H9 (cell line): ENCODE measurements around the gene TMEM187. TPM values are rescaled to one million over a fixed set of nuclear protein-coding genes. Genes with fewer than 3 reads are reported as not detected.

ENCODE experiments used
- DNase-seq: peaks from one replicate; pipeline ENCODE4 v3.0.0-alpha.2; 2017
- H2AFZ ChIP-seq: one replicate; pipeline ENCODE4 v1.6.1; 2013; ENCODE audit warnings: mild to moderate bottlenecking, low read length, control low read depth, moderate library complexity
- H2AK5ac ChIP-seq: 2 replicates; pipeline ENCODE4 v1.6.1; 2013; ENCODE audit warnings: low read length, control low read depth, mixed read lengths; ENCODE audit not compliant: insufficient read length
- H2BK120ac ChIP-seq: one replicate; pipeline ENCODE4 v1.6.1; 2013; ENCODE audit warnings: low read depth, mild to moderate bottlenecking, low read length, control low read depth, inconsistent platforms; ENCODE audit not compliant: poor library complexity, severe bottlenecking
- H2BK12ac ChIP-seq: 2 replicates; pipeline ENCODE4 v1.6.1; 2013; ENCODE audit warnings: low read length, control low read depth, mixed read lengths, low read depth; ENCODE audit not compliant: insufficient read length
- H2BK15ac ChIP-seq: 2 replicates; pipeline ENCODE4 v1.6.1; 2013; ENCODE audit warnings: low read depth, low read length, control low read depth
- H2BK20ac ChIP-seq: one replicate; pipeline ENCODE4 v1.6.1; 2013; ENCODE audit warnings: low read depth, mild to moderate bottlenecking, low read length, control low read depth, inconsistent platforms; ENCODE audit not compliant: poor library complexity, severe bottlenecking
- H2BK5ac ChIP-seq: 2 replicates; pipeline ENCODE4 v1.6.1; 2013; ENCODE audit warnings: low read length, control low read depth, mixed read lengths; ENCODE audit not compliant: insufficient read length
- H3K14ac ChIP-seq: 2 replicates; pipeline ENCODE4 v1.6.1; 2013; ENCODE audit warnings: low read length, control low read depth; ENCODE audit not compliant: insufficient read depth
- H3K18ac ChIP-seq: 2 replicates; pipeline ENCODE4 v1.6.1; 2013; ENCODE audit warnings: low read depth, mild to moderate bottlenecking, mixed read lengths, low read length, control low read depth; ENCODE audit not compliant: insufficient read length
- H3K23ac ChIP-seq: 2 replicates; pipeline ENCODE4 v1.6.1; 2013; ENCODE audit warnings: low read length, control low read depth, mixed read lengths, low read depth; ENCODE audit not compliant: insufficient read length
- H3K23me2 ChIP-seq: 2 replicates; pipeline ENCODE4 v1.6.1; 2013; ENCODE audit warnings: low read depth, mild to moderate bottlenecking, mixed read lengths, low read length, control low read depth; ENCODE audit not compliant: insufficient read length, poor library complexity, severe bottlenecking
- H3K27ac ChIP-seq: 2 replicates; pipeline ENCODE4 v1.5.1; 2013; ENCODE audit warnings: low read length, control low read depth, mixed read lengths, low read depth; ENCODE audit not compliant: insufficient read length
- H3K27me3 ChIP-seq: 2 replicates; pipeline ENCODE4 v1.6.1; 2013; ENCODE audit warnings: low read length, control low read depth, inconsistent platforms; ENCODE audit not compliant: insufficient read depth
- H3K4ac ChIP-seq: 2 replicates; pipeline ENCODE4 v1.6.1; 2013; ENCODE audit warnings: low read depth, mild to moderate bottlenecking, control low read depth, inconsistent platforms, low read length, moderate library complexity
- H3K4me1 ChIP-seq: 2 replicates; pipeline ENCODE4 v1.6.1; 2013; ENCODE audit warnings: low read length, control low read depth, inconsistent platforms; ENCODE audit not compliant: insufficient read depth
- H3K4me2 ChIP-seq: 2 replicates; pipeline ENCODE4 v1.6.1; 2013; ENCODE audit warnings: low read length, control low read depth, mixed read lengths; ENCODE audit not compliant: insufficient read length, insufficient read depth
- H3K56ac ChIP-seq: 2 replicates; pipeline ENCODE4 v1.6.1; 2013; ENCODE audit warnings: low read depth, mild to moderate bottlenecking, mixed read lengths, low read length, control low read depth; ENCODE audit not compliant: insufficient read length
- H3K79me1 ChIP-seq: 2 replicates; pipeline ENCODE4 v1.6.1; 2013; ENCODE audit warnings: low read depth, mild to moderate bottlenecking, moderate library complexity, low read length, control low read depth, inconsistent platforms; ENCODE audit not compliant: insufficient read depth, poor library complexity, severe bottlenecking
- H3K79me2 ChIP-seq: 2 replicates; pipeline ENCODE4 v1.6.1; 2013; ENCODE audit warnings: low read length, control low read depth, inconsistent platforms; ENCODE audit not compliant: insufficient read depth
- H3K9ac ChIP-seq: 2 replicates; pipeline ENCODE4 v1.6.1; 2013; ENCODE audit warnings: low read length, control low read depth, mixed read lengths; ENCODE audit not compliant: insufficient read length; ENCODE audit errors: extremely low read depth
- H3K9me3 ChIP-seq: one replicate; pipeline ENCODE4 v1.6.1; 2013; ENCODE audit warnings: low read depth, low read length, inconsistent platforms; ENCODE audit not compliant: control insufficient read depth
- H3T11ph ChIP-seq: one replicate; pipeline ENCODE4 v1.6.1; 2013; ENCODE audit warnings: mild to moderate bottlenecking, low read length, control low read depth, inconsistent platforms
- H4K20me1 ChIP-seq: one replicate; pipeline ENCODE4 v1.6.1; 2013; ENCODE audit not compliant: control insufficient read depth, insufficient read length, insufficient read depth
- H4K5ac ChIP-seq: 2 replicates; pipeline ENCODE4 v1.6.1; 2013; ENCODE audit warnings: low read depth, mild to moderate bottlenecking, mixed read lengths, low read length, control low read depth; ENCODE audit not compliant: insufficient read length
- H4K8ac ChIP-seq: replicated peaks from 2 replicates; pipeline ENCODE4 v1.6.1; 2013; ENCODE audit warnings: low read length, control low read depth, mixed read lengths, low read depth; ENCODE audit not compliant: insufficient read length
- H4K91ac ChIP-seq: 2 replicates; pipeline ENCODE4 v1.6.1; 2013; ENCODE audit warnings: low read depth, mild to moderate bottlenecking, moderate library complexity, mixed read lengths, low read length, control low read depth; ENCODE audit not compliant: insufficient read length
- H3K27ac Mint-ChIP-seq, 3 experiments: 2 replicates in 2 of 3; 3 replicates in 1 of 3; pipeline ENCODE4 v1.8.0; 2020 to 2021; ENCODE audit warnings: mixed read lengths in 3 of 3, mild to moderate bottlenecking in 1 of 3, moderate library complexity in 1 of 3
- H3K27me3 Mint-ChIP-seq: 2 replicates; pipeline ENCODE4 v1.8.0; 2021; ENCODE audit warnings: low read depth, mild to moderate bottlenecking, moderate library complexity, mixed read lengths
- H3K36me3 Mint-ChIP-seq, 3 experiments: 2 replicates in 2 of 3; 3 replicates in 1 of 3; pipeline ENCODE4 v1.8.0; 2020 to 2021; ENCODE audit warnings: low read depth in 3 of 3, mixed read lengths in 3 of 3; ENCODE audit not compliant: insufficient read depth in 1 of 3
- H3K4me1 Mint-ChIP-seq, 2 experiments: 2 replicates each; pipeline ENCODE4 v1.8.0; 2020; ENCODE audit warnings: mixed read lengths in 2 of 2
- H3K4me3 Mint-ChIP-seq, 2 experiments: 2 replicates in 1 of 2; 3 replicates in 1 of 2; pipeline ENCODE4 v1.8.0; 2020 to 2021; ENCODE audit warnings: mild to moderate bottlenecking in 2 of 2, mixed read lengths in 2 of 2, moderate library complexity in 1 of 2
- H3K9me3 Mint-ChIP-seq, 2 experiments: 2 replicates in 1 of 2; 3 replicates in 1 of 2; pipeline ENCODE4 v1.8.0; 2020; ENCODE audit warnings: mild to moderate bottlenecking in 2 of 2, mixed read lengths in 2 of 2, moderate library complexity in 1 of 2
- WGBS: extraction: QIAGEN DNeasy Blood & Tissue Kit; methylation state at CpG from one replicate; pipeline ENCODE4 v1.1.7; 2013; ENCODE audit warnings: missing lambda C conversion rate, low lambda C conversion rate, mixed read lengths; ENCODE audit not compliant: insufficient read length; ENCODE audit errors: extremely low coverage; 5-methylcytosine and 5-hydroxymethylcytosine counted together
- total RNA-seq: library from RNA; stranded (reverse); gene quantifications from 2 replicates; pipeline ENCODE4 v1.2.1, GENCODE V29; 2021
- TF ChIP-seq, protein P1 (sequence below): fragments of 200-600 bp; sonication (generic); conservative IDR thresholded peaks from 3 replicates; pipeline ENCODE4 v1.8.0; 2021; ENCODE audit warnings: antibody characterized with exemption, mild to moderate bottlenecking

The TMEM187 gene
- total RNA-seq, 1 experiment from 2014 or later: 2.7 TPM

- peaks cover 18 to 34% of the 10 kb centered on the region in 2 experiments for H3K4me1 Mint-ChIP-seq
- H3K4me3 Mint-ChIP-seq: peak overlapping the region; percentile 66 to 70
- no CpG with 5 or more reads among the region's 15 CpGs for WGBS
- no peak overlapping the region for H3T11ph ChIP-seq
- H3K36me3 Mint-ChIP-seq: peaks cover 5 to 43% (median 10%) of the 10 kb centered on the region in 3 experiments; a peak in 6 of 7 replicates
- H2BK12ac ChIP-seq: no peak overlapping the region
- no peak overlapping the region for H3K23ac ChIP-seq
- no peaks in the 10 kb centered on the region for H3K79me2 ChIP-seq
- H4K91ac ChIP-seq: no peak overlapping the region
- no peak overlapping the region for H3K9ac ChIP-seq
- no peak overlapping the region for H3K18ac ChIP-seq
- no peak overlapping the region for H2BK5ac ChIP-seq
- H3K27me3 ChIP-seq: no peaks in the 10 kb centered on the region
- H2BK15ac ChIP-seq: no peak overlapping the region
- DNase-seq: no peak
- no peak overlapping the region for H3K4ac ChIP-seq
- TF ChIP-seq, protein P1, sequence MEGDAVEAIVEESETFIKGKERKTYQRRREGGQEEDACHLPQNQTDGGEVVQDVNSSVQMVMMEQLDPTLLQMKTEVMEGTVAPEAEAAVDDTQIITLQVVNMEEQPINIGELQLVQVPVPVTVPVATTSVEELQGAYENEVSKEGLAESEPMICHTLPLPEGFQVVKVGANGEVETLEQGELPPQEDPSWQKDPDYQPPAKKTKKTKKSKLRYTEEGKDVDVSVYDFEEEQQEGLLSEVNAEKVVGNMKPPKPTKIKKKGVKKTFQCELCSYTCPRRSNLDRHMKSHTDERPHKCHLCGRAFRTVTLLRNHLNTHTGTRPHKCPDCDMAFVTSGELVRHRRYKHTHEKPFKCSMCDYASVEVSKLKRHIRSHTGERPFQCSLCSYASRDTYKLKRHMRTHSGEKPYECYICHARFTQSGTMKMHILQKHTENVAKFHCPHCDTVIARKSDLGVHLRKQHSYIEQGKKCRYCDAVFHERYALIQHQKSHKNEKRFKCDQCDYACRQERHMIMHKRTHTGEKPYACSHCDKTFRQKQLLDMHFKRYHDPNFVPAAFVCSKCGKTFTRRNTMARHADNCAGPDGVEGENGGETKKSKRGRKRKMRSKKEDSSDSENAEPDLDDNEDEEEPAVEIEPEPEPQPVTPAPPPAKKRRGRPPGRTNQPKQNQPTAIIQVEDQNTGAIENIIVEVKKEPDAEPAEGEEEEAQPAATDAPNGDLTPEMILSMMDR: no peak
- H3K27ac Mint-ChIP-seq: no peak overlapping the region; a peak in 1 of 7 replicates
- H4K5ac ChIP-seq: no peak overlapping the region
- H2AK5ac ChIP-seq: no peak overlapping the region
- no peak overlapping the region for H2AFZ ChIP-seq
- no peaks in the 10 kb centered on the region for H3K79me1 ChIP-seq
- no peak overlapping the region for H2BK20ac ChIP-seq
- no peaks in the 10 kb centered on the region for H3K9me3 ChIP-seq
- H3K23me2 ChIP-seq: peaks cover 9% of the 10 kb centered on the region
- peaks cover 46 to 68% of the 10 kb centered on the region in 2 experiments for H3K9me3 Mint-ChIP-seq
- H3K14ac ChIP-seq: no peak overlapping the region; the same call in 1 of the 2 replicates
- H3K4me1 ChIP-seq: no peaks in the 10 kb centered on the region
- no peaks in the 10 kb centered on the region for H3K27me3 Mint-ChIP-seq
- H4K8ac ChIP-seq: no peak overlapping the region
- no peak overlapping the region for H3K56ac ChIP-seq
- H4K20me1 ChIP-seq: peaks cover 5% of the 10 kb centered on the region
- no peak overlapping the region for H3K27ac ChIP-seq
- H3K4me2 ChIP-seq: no peak overlapping the region
- no peak overlapping the region for H2BK120ac ChIP-seq
These were observed 46.0 kb downstream of the TMEM187 start for GRCh38 chrX:154018518-154019060.
